Heart left ventricle (tissue), 13 donors: ENCODE measurements around the gene UBL3.

Source experiments
- POLR2A ChIP-seq, 2 donors: fragments of 450-650 bp; IDR thresholded peaks; one replicate each; pipeline ENCODE4 v1.6.1; 2017; ENCODE audit warnings: antibody characterized with exemption in 2 of 2, mild to moderate bottlenecking in 2 of 2, moderate library complexity in 2 of 2
- TF ChIP-seq, protein P1 (sequence below), 12 donors: fragments of 200-600 bp; sonication (generic) in 4 of 12; IDR thresholded peaks; one replicate each; pipeline versions ENCODE4 v1.5.0 to v1.8.0; 2018 to 2022; ENCODE audit warnings: antibody characterized with exemption in 12 of 12, mild to moderate bottlenecking in 5 of 12
- donor health status: ischemic (EF 13 %, LVEDD 7.1; RV severe dilation, severe dysfunction).
- donor health status: DM: no; HTN: yes; CAD: no.
- donor health status: DM: no; HTN: no; CAD: no.
- donor health status: ischemic (EF 25% LVEDD 6.9; RV normal size, moderate dysfunction).
- donor health status: ischemic (EF 25% LVEDD 5.7; RV mildly dilated, moderate dysfunction).
- donor health status: ischemic (EF 35%, LVEDD 5.7; RV mildly dilated, moderate dysfunction).
- donor health status: nonischemic (EF 11% LVEDD 7.7; RV severe dilation, severe dysfunction).
- donor health status: DM: yes; HTN: yes; CAD: no.
- donor health status: PGD.
- donor health status: ischemic (EF 29% LVEDD 5.4; RV normal size, mild dysfunction).
- donor health status: nonischemic (EF 23%, LVEDD 6.1; RV moderate dilation, normal function).

DNA sequence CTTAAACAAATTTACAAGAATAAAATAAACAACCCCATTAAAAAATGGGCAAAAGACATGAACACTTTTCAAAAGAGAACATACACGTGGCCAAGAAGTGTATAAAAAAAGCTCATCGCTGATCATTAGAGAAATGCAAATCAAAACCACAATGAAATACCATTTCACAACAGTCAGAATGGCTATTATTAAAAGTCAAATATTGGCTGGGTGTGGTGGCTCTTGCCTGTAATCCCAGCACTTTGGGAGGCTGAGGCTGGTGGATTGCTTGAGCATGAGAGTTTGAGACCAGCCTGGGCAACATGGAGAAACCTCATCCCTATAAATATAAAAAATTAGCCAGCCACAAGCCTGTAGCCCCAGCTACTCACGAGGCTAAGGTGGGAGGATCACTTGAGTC lies 89.9 kb downstream of the UBL3 start:
- TF ChIP-seq, protein P1, sequence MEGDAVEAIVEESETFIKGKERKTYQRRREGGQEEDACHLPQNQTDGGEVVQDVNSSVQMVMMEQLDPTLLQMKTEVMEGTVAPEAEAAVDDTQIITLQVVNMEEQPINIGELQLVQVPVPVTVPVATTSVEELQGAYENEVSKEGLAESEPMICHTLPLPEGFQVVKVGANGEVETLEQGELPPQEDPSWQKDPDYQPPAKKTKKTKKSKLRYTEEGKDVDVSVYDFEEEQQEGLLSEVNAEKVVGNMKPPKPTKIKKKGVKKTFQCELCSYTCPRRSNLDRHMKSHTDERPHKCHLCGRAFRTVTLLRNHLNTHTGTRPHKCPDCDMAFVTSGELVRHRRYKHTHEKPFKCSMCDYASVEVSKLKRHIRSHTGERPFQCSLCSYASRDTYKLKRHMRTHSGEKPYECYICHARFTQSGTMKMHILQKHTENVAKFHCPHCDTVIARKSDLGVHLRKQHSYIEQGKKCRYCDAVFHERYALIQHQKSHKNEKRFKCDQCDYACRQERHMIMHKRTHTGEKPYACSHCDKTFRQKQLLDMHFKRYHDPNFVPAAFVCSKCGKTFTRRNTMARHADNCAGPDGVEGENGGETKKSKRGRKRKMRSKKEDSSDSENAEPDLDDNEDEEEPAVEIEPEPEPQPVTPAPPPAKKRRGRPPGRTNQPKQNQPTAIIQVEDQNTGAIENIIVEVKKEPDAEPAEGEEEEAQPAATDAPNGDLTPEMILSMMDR (IDR thresholded peaks at IDR 0.05), result no peak
- no peak for TF ChIP-seq POLR2A (IDR thresholded peaks at IDR 0.05)
